Measurements from ENCODE around the gene IPMK.

The IPMK gene

GRCh38 chr10:58267713-58268453, at the start of gene IPMK:
IPMK (minus strand) TSS chr10:58267894; CDS start chr10:58267611, 283 bp downstream.
- Histone ChIP-seq H3K4me1 (peaks cover 0 to 29% (median 9%) of the 10 kb centered on the region in 4 donors), H3K9me3 (no peaks in the 10 kb centered on the region), H3K27me3 (no peaks in the 10 kb centered on the region), H3K4me3 (peak within 1 kb of the TSS; percentile 84 to 86), H3K36me3 (no peaks in the 10 kb centered on the region), H3K27ac (peak within 1 kb of the TSS; percentile 93 to 98)
- intact Hi-C loops (cut with DNase I; ENCODE audit: low total_unique reads) = no loop called here
- peak; percentile 93 to 97 for DNase-seq
- peak in 1 of 2 experiments; percentile 8 for TF ChIP-seq CTCF (IDR thresholded peaks at IDR 0.05)

GRCh38 chr10:58316874-58317273, 49.2 kb upstream of the IPMK start:
- no peaks in the 10 kb centered on the region for H3K9me3 ChIP-seq
- H3K27ac ChIP-seq = no peak overlapping the region
- no peak overlapping the region for H3K4me3 ChIP-seq
- no peaks in the 10 kb centered on the region for H3K27me3 ChIP-seq
- H3K36me3 ChIP-seq = no peaks in the 10 kb centered on the region
- no peaks in the 10 kb centered on the region for H3K4me1 ChIP-seq
- no peak for DNase-seq
- intact Hi-C loops (cut with DNase I; ENCODE audit: low total_unique reads) = no loop called here
- no peak for TF ChIP-seq CTCF (IDR thresholded peaks at IDR 0.05)

GRCh38 chr10:58311026-58311425, 43.3 kb upstream of the IPMK start:
- Histone ChIP-seq H3K27me3 (no peaks in the 10 kb centered on the region), H3K4me3 (no peak overlapping the region), H3K4me1 (no peaks in the 10 kb centered on the region), H3K27ac (no peak overlapping the region), H3K36me3 (no peaks in the 10 kb centered on the region), H3K9me3 (no peaks in the 10 kb centered on the region)
- intact Hi-C loops (cut with DNase I; ENCODE audit: low total_unique reads) = no loop called here
- DNase-seq = no peak
- TF ChIP-seq CTCF (IDR thresholded peaks at IDR 0.05) = no peak

- TF ChIP-seq CTCF (IDR thresholded peaks at IDR 0.05) = no peak
- no peak overlapping the region for H3K27ac ChIP-seq
- peaks cover 0 to 8% of the 10 kb centered on the region in 2 donors for H3K27me3 ChIP-seq
- no peaks in the 10 kb centered on the region for H3K9me3 ChIP-seq
- intact Hi-C loops (cut with DNase I; ENCODE audit: low total_unique reads) = no loop called here
- H3K4me1 ChIP-seq = no peaks in the 10 kb centered on the region
- no peaks in the 10 kb centered on the region for H3K36me3 ChIP-seq
- H3K4me3 ChIP-seq = no peak overlapping the region
- DNase-seq = no peak
Measured at GRCh38 chr10:58307676-58308075, 40.0 kb upstream of the IPMK start.

GRCh38 chr10:58305821-58306220, 38.1 kb upstream of the IPMK start:
- intact Hi-C loops (cut with DNase I; ENCODE audit: low total_unique reads) = no loop called here
- Histone ChIP-seq H3K27me3 (peaks cover 0 to 8% of the 10 kb centered on the region in 2 donors), H3K9me3 (no peaks in the 10 kb centered on the region), H3K36me3 (no peaks in the 10 kb centered on the region), H3K4me3 (no peak overlapping the region), H3K27ac (no peak overlapping the region), H3K4me1 (no peaks in the 10 kb centered on the region)
- no peak for DNase-seq
- TF ChIP-seq CTCF (IDR thresholded peaks at IDR 0.05) = no peak

All from tibial artery (tissue), 4 donors.